DOHH2 (cell line): ENCODE results near the gene GATAD2A.

Experiments used
- EZH2phosphoT487 ChIP-seq: fragments of 200-600 bp; sonication (generic); IDR thresholded peaks from 2 replicates; pipeline ENCODE4 v1.6.1; 2017; ENCODE audit warnings: borderline replicate concordance, mild to moderate bottlenecking, antibody characterized with exemption, low read length, moderate library complexity, mixed read lengths
- TF ChIP-seq, protein P1 (sequence below): fragments of 200-600 bp; sonication (generic); IDR thresholded peaks from one replicate; pipeline ENCODE4 v1.5.1; 2014; ENCODE audit warnings: antibody characterized with exemption, mild to moderate bottlenecking, low read depth, low read length; ENCODE audit not compliant: poor library complexity, severe bottlenecking

DNA sequence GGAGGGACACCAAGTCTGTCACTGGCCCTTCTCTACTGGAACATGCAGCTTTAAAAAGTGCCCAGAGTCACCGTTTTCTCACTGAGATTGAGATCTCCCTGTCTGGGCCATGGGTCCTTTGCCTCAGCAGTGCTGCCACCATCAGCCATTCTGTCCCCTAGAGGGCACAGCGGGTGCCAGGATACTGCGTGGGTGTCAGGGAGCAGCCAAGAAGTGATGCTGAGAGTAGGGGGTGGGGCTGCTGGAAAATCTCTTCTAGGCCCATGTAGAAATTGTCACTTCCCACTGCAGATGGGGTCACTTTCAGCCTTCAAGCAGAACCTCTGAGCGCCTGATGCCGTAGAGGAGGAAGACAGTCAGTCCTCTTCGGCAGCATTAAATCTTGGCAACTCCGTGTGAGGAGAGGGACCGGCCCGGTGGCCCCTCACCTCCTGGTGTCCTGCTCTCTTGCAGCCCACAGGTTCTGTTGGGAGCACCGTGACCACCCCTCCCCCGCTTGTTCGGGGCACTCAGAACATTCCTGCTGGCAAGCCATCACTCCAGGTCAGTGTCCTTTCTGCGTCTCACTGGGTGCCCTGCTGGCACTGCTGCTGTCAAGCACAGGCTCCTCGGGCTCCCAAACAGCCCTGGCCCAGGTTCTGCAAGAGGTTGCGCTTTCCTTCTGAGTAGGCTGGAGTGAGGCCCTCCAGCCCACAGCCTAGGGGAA, 88.5 kb downstream of the GATAD2A start:
- TF ChIP-seq, protein P1, sequence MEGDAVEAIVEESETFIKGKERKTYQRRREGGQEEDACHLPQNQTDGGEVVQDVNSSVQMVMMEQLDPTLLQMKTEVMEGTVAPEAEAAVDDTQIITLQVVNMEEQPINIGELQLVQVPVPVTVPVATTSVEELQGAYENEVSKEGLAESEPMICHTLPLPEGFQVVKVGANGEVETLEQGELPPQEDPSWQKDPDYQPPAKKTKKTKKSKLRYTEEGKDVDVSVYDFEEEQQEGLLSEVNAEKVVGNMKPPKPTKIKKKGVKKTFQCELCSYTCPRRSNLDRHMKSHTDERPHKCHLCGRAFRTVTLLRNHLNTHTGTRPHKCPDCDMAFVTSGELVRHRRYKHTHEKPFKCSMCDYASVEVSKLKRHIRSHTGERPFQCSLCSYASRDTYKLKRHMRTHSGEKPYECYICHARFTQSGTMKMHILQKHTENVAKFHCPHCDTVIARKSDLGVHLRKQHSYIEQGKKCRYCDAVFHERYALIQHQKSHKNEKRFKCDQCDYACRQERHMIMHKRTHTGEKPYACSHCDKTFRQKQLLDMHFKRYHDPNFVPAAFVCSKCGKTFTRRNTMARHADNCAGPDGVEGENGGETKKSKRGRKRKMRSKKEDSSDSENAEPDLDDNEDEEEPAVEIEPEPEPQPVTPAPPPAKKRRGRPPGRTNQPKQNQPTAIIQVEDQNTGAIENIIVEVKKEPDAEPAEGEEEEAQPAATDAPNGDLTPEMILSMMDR: no peak
- TF ChIP-seq EZH2phosphoT487: no peak
